Measurements from ENCODE around the gene NUP210L. TPM values are rescaled to one million over a fixed set of nuclear protein-coding genes. Genes with fewer than 3 reads are reported as not detected.

NUP210L gene
- total and polyA plus RNA-seq, 9 of the 15 experiments (the other 6 are each of a cell fraction or from before 2014, with no cell fraction given) = 0.01 to 0.04 TPM; not detected in 7

GRCh38 chr1:154186852-154187501 is 32.1 kb upstream of the NUP210L start (continued):
- TF ChIP-seq HDAC1 (IDR thresholded peaks at IDR 0.05) (peak in 1 of 2 experiments; percentile 87; a peak in 2 of 4 replicates), TBL1XR1 (IDR thresholded peaks at IDR 0.05; ENCODE audit: low read length in 2 of 2) (peak in 1 of 2 experiments; percentile 70; a peak in 1 of 4 replicates), ZBTB2 (IDR thresholded peaks at IDR 0.05) (peak; percentile 82), GATAD2A (IDR thresholded peaks at IDR 0.05) (peak; percentile 88), SMAD4 (CRISPR knock-in tag; conservative IDR thresholded peaks at IDR 0.05) (peak; percentile 58), ATF7 (IDR thresholded peaks at IDR 0.05) (peak; percentile 82), RBBP5 (IDR thresholded peaks at IDR 0.05; ENCODE audit: borderline replicate concordance, insufficient read depth, low read length, poor library complexity, severe bottlenecking) (peak; percentile 70), HES1 (IDR thresholded peaks at IDR 0.05; ENCODE audit: low read depth) (peak; percentile 80), GTF2F1 (IDR thresholded peaks at IDR 0.05; ENCODE audit: low read depth, low read length) (no peak), PURB (CRISPR knock-in tag; IDR thresholded peaks at IDR 0.05; ENCODE audit: low read depth) (no peak), CBX3 (IDR thresholded peaks at IDR 0.05; ENCODE audit: borderline replicate concordance in 1 of 2, low read length in 2 of 2) (peak in 1 of 2 experiments; percentile 85; a peak in 2 of 3 replicates), POLR2AphosphoS5 (IDR thresholded peaks at IDR 0.05; ENCODE audit: control insufficient read depth, insufficient read depth, low read depth, low read length) (0 out of 2 replicates have a peak, but pooled peaks have one; percentile 57), ZNF23 (CRISPR knock-in tag; IDR thresholded peaks at IDR 0.05) (no peak), ZNF57 (CRISPR knock-in tag; IDR thresholded peaks at IDR 0.05) (no peak), CTBP1 (IDR thresholded peaks at IDR 0.05; ENCODE audit: borderline replicate concordance) (peak; percentile 77; the same call in 1 of the 2 replicates), ZNF785 (CRISPR knock-in tag; IDR thresholded peaks at IDR 0.05) (no peak), ILK (tag; IDR thresholded peaks at IDR 0.05; ENCODE audit: borderline replicate concordance, low read depth) (no peak), EZH2 (IDR thresholded peaks at IDR 0.05; ENCODE audit: borderline replicate concordance, low read depth, low read length) (no peak), BCL6 (CRISPR knock-in tag; IDR thresholded peaks at IDR 0.05) (no peak), RBM15 (IDR thresholded peaks at IDR 0.05; ENCODE audit: insufficient read depth, low read length) (no peak)
- TF ChIP-seq, protein P1, sequence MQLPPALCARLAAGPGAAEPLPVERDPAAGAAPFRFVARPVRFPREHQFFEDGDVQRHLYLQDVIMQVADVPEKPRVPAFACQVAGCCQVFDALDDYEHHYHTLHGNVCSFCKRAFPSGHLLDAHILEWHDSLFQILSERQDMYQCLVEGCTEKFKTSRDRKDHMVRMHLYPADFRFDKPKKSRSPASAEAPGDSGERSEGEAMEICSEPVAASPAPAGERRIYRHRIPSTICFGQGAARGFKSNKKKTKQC (CRISPR knock-in tag; IDR thresholded peaks at IDR 0.05) = no peak
- TF ChIP-seq, protein P2, sequence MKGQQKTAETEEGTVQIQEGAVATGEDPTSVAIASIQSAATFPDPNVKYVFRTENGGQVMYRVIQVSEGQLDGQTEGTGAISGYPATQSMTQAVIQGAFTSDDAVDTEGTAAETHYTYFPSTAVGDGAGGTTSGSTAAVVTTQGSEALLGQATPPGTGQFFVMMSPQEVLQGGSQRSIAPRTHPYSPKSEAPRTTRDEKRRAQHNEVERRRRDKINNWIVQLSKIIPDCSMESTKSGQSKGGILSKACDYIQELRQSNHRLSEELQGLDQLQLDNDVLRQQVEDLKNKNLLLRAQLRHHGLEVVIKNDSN (CRISPR knock-in tag; IDR thresholded peaks at IDR 0.05) = no peak
- TF ChIP-seq, protein P3, sequence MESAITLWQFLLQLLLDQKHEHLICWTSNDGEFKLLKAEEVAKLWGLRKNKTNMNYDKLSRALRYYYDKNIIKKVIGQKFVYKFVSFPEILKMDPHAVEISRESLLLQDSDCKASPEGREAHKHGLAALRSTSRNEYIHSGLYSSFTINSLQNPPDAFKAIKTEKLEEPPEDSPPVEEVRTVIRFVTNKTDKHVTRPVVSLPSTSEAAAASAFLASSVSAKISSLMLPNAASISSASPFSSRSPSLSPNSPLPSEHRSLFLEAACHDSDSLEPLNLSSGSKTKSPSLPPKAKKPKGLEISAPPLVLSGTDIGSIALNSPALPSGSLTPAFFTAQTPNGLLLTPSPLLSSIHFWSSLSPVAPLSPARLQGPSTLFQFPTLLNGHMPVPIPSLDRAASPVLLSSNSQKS (CRISPR knock-in tag; IDR thresholded peaks at IDR 0.05) = no peak

Measured in K562 (cell line).